ENCODE measurements around the gene EXOC6.
A peak's percentile ranks its signal among the peaks of the same experiment; 100 is the strongest.

Gene EXOC6

DNA sequence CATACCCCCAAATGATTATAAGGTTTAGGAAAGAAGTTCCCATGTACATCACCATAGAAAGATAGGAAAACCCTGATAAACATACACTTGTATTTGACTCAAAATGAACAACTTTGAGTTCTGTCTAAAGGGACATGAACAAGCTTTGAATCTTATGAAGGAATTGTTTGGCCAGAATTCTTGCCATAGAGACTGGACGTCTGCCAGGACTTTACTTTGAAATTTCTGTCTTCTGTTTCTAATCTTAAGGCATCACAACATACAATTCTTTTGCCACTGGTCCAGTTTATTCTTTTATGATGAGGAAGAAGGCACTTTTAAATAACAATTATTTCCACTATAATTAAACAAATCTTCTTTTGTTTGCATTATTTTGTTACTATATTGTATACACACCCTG lies 186.1 kb downstream of the EXOC6 start:
- TF ChIP-seq, protein P1, sequence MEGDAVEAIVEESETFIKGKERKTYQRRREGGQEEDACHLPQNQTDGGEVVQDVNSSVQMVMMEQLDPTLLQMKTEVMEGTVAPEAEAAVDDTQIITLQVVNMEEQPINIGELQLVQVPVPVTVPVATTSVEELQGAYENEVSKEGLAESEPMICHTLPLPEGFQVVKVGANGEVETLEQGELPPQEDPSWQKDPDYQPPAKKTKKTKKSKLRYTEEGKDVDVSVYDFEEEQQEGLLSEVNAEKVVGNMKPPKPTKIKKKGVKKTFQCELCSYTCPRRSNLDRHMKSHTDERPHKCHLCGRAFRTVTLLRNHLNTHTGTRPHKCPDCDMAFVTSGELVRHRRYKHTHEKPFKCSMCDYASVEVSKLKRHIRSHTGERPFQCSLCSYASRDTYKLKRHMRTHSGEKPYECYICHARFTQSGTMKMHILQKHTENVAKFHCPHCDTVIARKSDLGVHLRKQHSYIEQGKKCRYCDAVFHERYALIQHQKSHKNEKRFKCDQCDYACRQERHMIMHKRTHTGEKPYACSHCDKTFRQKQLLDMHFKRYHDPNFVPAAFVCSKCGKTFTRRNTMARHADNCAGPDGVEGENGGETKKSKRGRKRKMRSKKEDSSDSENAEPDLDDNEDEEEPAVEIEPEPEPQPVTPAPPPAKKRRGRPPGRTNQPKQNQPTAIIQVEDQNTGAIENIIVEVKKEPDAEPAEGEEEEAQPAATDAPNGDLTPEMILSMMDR (IDR thresholded peaks at IDR 0.05; ENCODE audit: extremely low read depth, missing control alignments), result no peak
- DNase-seq (ENCODE audit: low spot score), result no peak

DNA sequence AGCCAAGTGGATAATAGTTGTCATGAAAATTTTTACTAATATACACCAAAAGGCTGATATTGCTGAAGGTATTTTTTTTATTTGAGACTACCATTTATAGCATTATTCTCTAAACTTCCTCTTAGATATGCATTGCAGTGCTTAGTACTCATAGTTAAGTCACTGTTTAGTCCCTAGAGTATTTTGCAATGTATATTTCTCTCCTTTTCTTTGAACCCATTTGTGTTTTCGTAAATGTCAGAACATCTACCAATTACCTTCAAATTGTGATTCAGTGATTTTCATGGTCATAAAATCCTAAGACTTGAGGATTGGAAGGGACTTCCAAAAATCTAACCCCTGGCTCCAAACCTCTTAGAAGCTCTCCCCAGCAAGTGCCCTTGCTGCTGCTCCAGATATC lies 190.8 kb downstream of the EXOC6 start:
- TF ChIP-seq, protein P1 (IDR thresholded peaks at IDR 0.05; ENCODE audit: extremely low read depth, missing control alignments), result no peak

DNA sequence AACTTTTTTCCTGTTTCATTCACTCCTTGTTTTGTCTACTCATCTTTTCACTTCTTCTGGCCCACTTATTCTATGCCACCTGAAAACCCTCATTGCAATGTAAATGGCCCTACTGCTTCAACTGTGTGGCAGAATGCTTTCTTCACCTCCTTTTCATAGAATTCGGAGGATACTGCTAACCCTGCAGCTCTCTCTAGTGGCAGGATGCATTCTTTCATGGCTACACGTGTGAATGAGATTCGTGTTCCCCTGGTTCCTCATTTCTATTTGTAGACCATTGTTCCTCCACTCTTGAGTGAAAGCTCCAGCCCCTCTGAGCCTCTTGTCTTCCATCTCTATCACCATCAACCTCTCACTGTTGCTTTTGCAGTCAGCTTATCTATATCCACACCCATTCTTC lies 191.4 kb downstream of the EXOC6 start:
- peak; percentile 56 for DNase-seq (ENCODE audit: low spot score)
- TF ChIP-seq, protein P1 (IDR thresholded peaks at IDR 0.05; ENCODE audit: extremely low read depth, missing control alignments), result peak; percentile 31

More for the DNA sequence above, 190.8 kb downstream of the EXOC6 start:
- no peak for DNase-seq (ENCODE audit: low spot score)

DNA sequence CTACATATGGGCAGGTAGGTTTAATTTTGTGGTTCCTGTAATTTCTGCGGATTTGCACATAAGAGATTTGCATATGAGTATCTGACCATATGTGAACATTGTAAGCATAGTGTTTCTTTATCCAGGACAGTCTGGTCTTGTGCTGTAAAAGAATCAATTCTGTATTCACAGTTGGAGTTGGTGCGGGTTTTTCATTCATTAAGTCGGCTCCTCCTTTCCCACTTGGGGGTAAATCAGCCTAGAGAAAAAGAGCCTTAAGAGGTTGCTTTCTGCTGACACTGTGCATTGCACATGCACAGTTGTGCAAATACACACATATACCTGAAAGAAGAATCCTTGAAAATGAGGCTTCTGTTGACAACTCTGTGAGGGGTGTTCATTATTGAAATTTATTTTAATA lies 206.2 kb downstream of the EXOC6 start:
- TF ChIP-seq, protein P1 (IDR thresholded peaks at IDR 0.05; ENCODE audit: extremely low read depth, missing control alignments), result no peak
- DNase-seq (ENCODE audit: low spot score), result no peak

DNA sequence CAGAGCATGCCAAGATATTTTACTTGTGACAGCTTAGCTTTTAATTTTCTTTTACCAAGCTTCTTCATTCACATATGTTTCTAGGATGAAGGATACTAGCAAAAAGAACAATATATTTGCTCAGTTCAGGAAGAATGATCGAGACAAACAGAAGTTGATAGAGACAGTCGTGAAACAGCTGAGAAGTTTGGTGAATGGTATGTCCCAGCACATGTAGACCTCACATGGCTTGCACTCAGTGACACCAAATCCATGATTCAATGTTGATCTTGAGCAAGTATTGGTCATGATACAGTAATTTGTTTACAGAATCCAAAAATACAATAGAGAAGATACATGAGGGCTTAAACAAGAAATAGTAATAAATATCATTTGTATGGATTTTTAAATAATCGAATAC lies 209.8 kb downstream of the EXOC6 start:
- TF ChIP-seq, protein P1 (IDR thresholded peaks at IDR 0.05; ENCODE audit: extremely low read depth, missing control alignments), result no peak
- DNase-seq (ENCODE audit: low spot score), result no peak

DNA sequence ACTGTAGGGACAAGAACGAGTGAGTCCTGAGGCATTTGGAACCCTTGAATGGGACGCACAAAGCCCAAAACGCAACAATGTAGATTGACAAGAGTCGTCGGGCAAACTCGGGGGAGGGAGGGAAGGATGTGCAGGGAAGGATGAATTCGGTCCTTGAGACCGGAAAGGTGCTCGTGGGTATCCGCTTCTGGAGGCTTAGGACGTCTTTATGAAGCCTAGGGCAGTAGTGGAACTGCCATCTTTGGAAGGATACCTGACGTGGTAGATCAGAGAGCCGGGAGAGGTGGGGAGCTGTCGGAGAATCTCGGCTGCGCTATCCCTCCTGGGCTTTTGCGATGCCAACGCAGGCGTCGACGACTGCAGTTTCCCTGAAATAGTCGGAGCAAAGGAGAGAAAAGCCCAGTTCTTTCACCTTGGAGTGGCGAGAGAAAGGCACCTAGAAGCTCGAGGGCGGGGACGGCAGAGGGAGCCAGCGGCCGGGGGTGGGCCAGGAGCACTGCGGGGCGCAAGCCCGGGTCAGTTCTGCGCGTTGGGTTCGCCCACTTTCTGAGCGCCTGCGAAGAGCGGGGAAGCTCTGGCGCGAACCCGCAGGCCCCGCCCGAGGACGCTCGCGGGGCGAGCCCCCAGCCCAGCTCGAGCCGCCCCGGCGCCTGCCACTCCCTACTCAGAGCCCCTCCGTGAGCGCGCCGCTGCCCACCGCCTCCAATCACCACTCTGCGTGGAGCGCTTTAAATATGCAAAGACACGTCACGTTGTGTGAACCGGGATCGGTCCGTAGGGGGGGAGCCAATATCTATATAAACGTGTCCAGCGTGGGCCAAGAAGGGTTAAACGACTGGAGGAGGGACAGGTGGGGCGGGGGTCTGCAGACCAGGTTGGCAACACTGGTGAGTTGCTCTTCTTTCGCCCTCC lies 211.9 kb downstream of the EXOC6 start, which contains the start of gene CYP26C1:
CYP26C1 (plus strand) TSS at position 824 of the 912 bp plus-strand sequence. CDS start 466 bp downstream, outside the sequence.
- DNase-seq (ENCODE audit: low spot score), result peak; percentile 31
- TF ChIP-seq, protein P1 (IDR thresholded peaks at IDR 0.05; ENCODE audit: extremely low read depth, missing control alignments), result no peak

DNA sequence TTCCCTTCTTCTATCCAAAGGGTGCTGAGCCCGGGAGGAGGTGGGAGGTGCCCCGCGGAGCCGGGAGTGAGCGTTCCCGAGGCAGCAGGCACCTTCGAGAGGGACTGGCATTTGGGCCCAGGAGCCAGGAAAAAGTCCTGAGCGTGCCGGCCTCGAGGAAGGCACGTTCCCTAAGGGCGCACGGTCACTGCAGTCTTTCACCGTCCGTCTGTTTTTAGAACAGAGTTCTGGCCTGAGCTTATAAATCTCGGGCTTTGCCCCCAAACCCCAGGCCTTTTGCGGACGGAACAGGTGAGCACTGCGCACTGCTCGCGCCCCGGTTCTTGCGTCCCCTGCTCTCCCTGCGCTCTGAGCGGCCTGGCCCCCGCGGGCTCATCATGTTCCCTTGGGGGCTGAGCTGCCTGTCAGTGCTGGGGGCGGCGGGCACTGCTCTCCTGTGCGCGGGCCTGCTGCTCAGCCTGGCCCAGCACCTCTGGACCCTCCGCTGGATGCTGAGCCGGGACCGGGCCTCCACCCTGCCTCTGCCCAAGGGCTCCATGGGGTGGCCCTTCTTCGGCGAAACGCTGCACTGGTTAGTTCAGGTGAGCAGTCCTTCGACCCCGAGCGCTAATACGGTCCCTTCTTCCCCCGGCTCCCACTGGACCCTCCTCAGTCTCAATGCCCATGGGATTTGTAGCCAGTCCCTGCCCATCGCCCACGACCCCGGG lies 212.7 kb downstream of the EXOC6 start:
- TF ChIP-seq, protein P1 (IDR thresholded peaks at IDR 0.05; ENCODE audit: extremely low read depth, missing control alignments), result no peak
- DNase-seq (ENCODE audit: low spot score), result peak; percentile 32
